HG02759 (cell line): Measurements from ENCODE around the gene GLE1.
A peak's percentile ranks its signal among the peaks of the same experiment; 100 is the strongest.

ENCODE experiments used
- ATAC-seq: cut with Tn5 transposase; IDR thresholded peaks from one replicate; pipeline ENCODE4 v1.9.1; 2021; ENCODE audit warnings: mild to moderate bottlenecking, moderate library complexity; ENCODE audit not compliant: unreplicated experiment

The GLE1 gene

GRCh38 chr9:128504485-128505413 lies at the start of gene GLE1:
TSS of gene GLE1 (plus strand) at chr9:128504719. CDS start at chr9:128504806, 87 bp downstream.
- ATAC-seq: peak; percentile 91

- ATAC-seq: no peak
Measured at GRCh38 chr9:128454991-128455390, 49.5 kb upstream of the GLE1 start.

DNA sequence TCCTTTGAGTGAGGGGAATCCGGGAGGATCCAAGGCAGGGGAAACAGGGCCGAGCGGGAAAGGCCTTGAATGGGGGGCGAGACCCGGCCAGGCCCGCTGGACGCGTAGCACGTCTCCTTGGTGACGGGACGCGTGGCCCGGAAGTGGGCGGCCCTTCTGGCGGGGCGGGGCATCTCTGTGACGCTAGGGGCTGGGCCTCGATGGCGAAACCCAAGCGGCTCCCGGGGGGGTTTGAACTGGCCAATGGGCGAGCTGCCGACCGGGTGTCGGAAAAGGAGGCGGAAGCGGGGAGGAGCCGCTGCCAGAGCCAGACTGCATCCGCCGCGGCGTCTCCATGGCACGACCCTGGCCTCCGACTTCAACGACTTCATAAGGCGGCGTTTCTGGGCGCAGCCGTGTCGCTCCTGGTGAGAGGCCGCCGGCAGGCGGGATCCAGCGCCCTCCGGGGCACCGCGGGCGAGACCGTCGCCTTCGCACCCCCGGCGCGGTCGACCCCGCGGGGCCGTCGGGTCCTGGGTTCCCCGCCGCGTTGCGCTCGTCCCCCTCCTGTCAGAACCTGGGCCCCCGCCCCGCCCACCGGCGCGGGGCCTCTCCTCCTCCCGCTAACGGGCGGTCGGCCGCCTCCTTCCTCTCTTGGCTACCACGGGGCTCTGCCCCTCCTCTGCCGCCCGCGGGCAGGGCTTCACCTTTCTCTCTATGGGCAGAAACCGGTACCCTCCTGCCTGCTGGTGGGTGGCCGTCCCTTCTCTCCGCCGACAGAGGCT lies 48.5 kb upstream of the GLE1 start, which contains the start of gene ODF2:
Gene ODF2, plus strand, starts transcription at position 158 of the 764 bp plus-strand sequence. Its CDS starts 86 bp downstream, at position 244.
- ATAC-seq: peak; percentile 85

DNA sequence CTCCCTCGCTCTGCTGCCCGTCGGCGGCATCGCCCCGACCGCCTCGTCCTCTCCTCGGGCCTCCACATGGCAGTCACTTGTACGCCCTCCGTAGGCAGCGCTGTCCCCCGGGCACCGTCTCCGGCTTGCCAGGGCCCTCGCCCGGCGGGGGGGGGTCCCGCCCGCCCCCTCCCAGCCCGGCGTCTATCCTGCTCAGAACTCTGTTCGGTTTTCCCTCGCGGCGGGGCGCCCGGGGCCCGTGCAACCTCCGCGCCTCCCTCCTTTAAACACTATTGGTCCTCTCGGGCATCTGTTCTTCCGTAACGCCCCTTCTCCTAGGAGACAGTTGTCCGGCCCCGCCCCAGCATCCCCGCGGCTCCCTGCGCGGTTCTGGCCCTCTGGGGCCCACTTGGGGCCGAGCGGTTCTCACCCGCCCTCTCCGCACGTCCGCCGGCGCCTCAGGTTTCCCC lies 47.9 kb upstream of the GLE1 start:
- peak; percentile 53 for ATAC-seq

DNA sequence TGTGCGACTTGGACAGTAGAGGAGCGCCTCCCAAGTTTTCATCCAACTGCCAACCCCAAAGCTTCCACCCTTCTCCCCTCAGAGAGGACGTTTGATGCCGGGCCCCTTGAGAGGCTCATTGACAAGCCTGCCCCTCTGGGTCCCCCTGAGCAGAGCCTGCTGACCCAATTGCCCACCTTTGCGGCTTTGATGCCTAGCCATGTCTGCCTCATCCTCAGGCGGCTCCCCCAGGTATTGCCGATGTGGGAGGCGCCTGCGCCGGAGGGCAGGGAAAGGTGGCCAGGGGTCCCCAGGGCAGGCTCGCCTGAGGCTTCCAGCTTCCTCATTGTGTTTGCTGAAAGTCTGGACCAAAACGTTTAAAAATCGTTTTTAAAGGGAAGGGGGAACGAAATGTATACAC lies 47.3 kb upstream of the GLE1 start:
- no peak for ATAC-seq

- ATAC-seq: no peak
Measured at GRCh38 chr9:128459011-128459410, 45.5 kb upstream of the GLE1 start.

- ATAC-seq: no peak
Measured at GRCh38 chr9:128469070-128469469, 35.4 kb upstream of the GLE1 start.

DNA sequence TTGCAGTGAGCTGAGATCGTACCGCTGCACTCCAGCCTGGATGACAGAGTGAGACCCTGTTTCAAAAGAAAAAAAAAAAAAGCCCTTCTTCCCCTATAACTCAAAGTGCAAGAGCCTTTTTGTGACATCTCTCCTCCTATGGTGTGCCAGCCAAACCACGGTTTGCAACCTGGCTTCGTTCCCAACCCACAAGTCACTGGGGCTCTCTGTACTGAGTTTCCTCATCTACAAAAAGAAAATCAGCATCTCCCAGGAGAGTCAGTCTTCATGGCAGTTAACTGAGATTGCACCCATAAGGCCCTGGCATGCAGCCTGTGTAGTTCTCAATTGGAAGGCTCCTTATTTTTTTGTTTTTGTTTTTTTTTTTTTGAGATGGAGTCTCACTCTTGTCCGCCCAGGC lies 34.0 kb upstream of the GLE1 start:
- ATAC-seq: no peak

DNA sequence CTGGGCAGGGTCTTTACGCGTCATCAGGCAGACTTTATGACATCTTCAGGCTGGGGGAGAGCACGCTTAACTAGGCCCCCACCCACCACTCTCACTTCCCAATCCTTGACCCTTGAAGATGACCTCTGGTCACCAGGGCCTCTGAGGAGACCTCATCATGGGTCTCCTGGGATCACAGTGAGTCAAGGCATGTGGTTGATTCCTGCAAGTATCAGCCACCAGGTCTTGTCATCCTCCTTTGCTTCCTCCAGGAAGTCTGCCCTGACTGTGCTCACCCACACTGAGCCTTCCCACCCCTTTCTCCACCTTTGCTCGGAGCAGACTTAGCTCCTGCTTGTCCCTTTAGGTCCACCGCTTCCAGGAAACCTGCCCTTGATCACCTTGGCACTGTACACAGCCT lies 31.4 kb upstream of the GLE1 start:
- no peak for ATAC-seq

- no peak for ATAC-seq
Measured at GRCh38 chr9:128475867-128476266, 28.7 kb upstream of the GLE1 start.

GRCh38 chr9:128479262-128479661 lies 25.3 kb upstream of the GLE1 start:
- no peak for ATAC-seq

GRCh38 chr9:128481561-128481960 lies 23.0 kb upstream of the GLE1 start:
- no peak for ATAC-seq

DNA sequence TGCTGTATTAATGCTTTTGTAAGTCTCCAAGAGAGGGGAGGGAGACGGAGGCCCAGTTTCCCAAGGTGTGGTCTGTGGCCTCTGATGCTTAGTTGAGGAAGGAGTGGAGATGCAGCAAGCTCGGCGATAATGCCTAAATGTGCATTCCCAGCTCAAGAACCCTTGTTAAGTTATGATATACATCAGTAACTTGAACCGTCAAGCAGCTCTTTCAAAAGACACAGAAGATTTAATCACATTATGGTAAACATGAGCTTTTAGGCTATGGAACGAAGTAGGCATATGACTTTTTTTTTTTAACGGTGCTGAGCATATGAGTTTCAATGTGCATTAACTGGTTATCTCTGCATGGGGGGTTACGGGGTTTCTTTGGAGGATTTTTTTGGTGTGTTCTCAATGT lies 22.3 kb upstream of the GLE1 start:
- ATAC-seq: no peak

DNA sequence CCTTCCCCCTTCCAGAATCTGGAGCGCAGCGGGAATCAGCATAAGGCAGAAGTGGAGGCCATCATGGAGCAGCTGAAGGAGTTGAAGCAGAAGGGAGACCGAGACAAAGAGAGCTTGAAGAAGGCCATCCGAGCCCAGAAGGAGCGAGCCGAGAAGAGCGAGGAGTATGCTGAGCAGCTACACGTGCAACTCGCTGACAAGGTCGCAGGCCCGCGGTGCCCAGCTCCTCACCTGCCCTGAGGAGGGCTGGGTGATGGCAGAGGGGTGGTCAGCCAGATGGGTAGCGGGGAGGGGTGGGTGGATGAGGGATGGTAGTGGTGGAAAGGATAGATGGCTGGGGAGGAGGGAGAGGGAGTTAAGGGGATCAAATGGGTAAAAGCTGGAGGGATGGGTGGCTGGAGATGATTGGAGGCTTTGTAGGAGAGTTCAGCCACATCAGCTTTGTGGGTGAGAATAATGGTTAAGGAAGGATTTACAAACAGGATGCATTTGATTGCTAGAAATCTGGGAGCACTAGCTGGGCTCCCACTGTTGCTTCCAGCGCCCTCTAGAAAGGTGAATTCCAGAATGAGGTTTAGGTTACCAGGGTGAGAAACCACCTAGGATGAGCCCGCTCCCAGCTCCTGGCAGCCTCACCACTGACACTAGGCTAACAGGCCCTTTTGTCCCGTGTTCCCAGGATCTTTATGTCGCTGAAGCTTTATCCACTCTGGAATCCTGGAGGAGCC lies 19.7 kb upstream of the GLE1 start:
- no peak for ATAC-seq

DNA sequence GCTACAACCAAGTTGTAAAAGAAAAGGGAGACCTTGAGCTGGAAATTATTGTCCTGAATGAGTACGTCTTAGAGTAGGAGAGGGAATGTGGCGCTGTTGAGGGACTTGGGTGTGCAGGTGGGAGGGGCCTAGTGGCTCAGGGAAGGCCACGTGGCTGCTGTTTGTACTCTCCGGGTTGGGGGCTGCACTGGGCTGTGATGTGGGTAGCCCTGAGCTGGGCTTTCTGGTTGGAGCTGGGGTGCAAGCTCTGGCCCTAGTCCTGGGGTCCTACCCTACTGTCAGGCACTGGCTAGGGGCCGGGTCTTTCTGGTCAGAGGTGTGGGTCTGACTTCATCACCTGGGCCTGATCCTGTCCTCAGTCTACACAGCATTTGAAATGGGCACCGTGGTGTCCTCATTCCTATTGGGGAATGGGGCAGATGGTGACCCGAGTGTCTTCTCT lies 19.1 kb upstream of the GLE1 start:
- ATAC-seq: no peak

DNA sequence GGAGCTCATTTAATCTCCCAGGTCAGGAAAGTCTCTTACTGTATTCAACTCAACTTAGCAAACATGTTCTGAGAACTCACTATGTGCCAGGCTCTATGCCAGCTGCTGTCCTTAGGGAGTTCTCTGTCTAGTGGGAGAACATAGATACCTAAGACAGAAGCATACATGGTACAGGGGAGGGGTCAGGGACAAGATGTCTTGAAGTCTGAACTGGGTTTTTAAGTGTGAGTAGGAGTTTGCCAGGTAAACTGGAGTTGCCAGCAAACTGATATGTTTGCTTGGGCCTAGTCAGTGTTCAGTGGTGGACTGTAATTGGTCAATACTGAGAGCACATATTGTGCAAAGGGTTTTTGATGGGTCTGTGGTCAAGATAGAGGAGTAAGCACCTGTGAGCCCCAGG lies 18.3 kb upstream of the GLE1 start:
- ATAC-seq: no peak

- no peak for ATAC-seq
Measured at GRCh38 chr9:128493424-128493823, 11.1 kb upstream of the GLE1 start.

DNA sequence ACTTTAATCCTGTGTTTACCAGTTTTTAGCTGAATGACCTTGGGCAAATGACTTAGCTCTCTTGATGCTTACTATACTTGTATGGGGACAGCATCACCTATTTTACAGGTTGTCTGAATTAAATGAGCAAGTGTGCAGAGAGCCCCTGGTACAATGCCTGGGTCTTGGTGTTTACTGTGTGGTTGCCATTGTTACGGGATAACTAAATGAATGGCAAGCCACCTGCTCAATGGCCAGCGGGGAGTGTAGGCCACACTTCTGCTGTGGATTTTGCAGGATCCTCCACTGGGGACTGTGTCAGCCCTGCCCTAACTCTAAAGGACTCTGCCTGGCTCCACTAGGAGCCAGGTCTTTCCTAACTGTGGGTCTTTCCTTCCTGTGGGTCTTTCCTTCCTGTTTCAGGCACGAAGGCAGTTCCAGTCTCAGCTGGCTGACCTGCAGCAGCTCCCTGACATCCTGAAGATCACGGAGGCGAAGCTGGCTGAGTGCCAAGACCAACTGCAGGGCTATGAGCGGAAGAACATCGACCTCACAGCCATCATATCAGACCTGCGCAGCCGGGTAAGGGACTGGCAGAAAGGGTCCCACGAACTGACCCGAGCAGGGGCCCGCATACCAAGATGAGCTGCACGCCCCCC lies 10.3 kb upstream of the GLE1 start:
- no peak for ATAC-seq

DNA sequence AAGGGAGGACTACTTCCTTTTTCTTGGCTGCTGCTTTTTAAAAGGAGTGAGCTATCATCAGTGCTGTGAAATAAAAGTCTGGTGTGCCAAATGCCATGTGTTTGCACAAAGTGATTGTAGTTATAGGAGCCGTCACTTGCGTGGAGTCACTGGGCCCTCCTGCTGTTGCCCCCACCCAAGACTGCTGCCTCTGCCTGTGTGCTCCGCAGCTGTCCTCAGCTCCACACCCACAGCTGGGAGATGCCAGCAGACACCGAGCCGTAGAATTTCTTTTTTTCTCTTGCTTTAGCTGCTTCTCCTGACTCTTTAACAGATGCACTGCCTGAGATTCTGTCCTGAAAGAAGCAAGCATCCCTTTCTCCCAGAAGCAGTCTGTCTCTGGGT lies 9.8 kb upstream of the GLE1 start:
- no peak for ATAC-seq

GRCh38 chr9:128495296-128495695 lies 9.2 kb upstream of the GLE1 start:
- ATAC-seq: no peak
